D721Med (cell line): ENCODE data around the gene TTLL9.

Source experiments
- DNase-seq: peaks from one replicate; pipeline ENCODE4 v3.0.0; 2011; ENCODE audit warnings: low spot score; ENCODE audit not compliant: insufficient read length
- FAIRE-seq: peaks from 2 replicates; lab custom pipeline; 2011; peaks lifted over from hg19 to GRCh38; lab: Jason Lieb, UNC
- CTCF ChIP-seq: IDR thresholded peaks from 2 replicates; pipeline ENCODE4 v1.5.1; 2012; ENCODE audit warnings: mild to moderate bottlenecking, control low read depth; ENCODE audit not compliant: insufficient read depth; ENCODE audit errors: missing control alignments

Gene TTLL9

GRCh38 chr20:31833130-31833930, 37.1 kb upstream of the TTLL9 start:
- FAIRE-seq, result no peak
- peak; percentile 67 for TF ChIP-seq CTCF
- DNase-seq, result peak; percentile 87

DNA sequence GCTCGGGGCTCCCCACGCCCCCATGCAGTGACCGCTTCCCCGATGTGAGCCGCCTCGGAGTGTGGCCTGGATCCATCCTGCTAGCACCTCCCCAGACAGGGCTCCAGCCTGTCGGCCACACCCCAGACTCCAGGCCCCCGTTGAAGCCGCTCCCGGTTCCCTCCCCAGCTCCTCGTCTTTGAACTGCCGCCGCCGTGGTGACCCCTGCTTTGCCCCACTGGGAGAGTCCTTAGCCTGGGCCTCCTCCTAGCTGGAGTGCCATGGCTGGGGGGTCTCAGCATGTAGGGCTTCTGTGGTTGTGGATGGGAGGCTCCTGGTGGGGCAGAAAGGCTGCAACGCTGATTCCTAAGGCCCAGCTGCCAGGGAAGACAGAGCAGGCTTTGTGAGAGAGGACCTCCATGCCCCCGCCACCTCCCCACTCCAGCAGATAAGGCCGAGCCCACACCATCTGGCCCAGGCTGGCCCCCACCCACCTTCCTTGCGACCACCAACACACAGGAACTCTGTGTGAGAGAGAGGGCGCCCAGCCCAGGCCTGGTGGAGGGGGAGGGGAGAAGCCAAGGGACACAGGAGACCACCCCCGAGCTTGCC, 36.4 kb upstream of the TTLL9 start:
- DNase-seq (no peak), FAIRE-seq (no peak)
- TF ChIP-seq CTCF, result no peak

GRCh38 chr20:31835554-31835953, 34.9 kb upstream of the TTLL9 start:
- DNase-seq, result no peak
- FAIRE-seq, result no peak
- no peak for TF ChIP-seq CTCF

DNA sequence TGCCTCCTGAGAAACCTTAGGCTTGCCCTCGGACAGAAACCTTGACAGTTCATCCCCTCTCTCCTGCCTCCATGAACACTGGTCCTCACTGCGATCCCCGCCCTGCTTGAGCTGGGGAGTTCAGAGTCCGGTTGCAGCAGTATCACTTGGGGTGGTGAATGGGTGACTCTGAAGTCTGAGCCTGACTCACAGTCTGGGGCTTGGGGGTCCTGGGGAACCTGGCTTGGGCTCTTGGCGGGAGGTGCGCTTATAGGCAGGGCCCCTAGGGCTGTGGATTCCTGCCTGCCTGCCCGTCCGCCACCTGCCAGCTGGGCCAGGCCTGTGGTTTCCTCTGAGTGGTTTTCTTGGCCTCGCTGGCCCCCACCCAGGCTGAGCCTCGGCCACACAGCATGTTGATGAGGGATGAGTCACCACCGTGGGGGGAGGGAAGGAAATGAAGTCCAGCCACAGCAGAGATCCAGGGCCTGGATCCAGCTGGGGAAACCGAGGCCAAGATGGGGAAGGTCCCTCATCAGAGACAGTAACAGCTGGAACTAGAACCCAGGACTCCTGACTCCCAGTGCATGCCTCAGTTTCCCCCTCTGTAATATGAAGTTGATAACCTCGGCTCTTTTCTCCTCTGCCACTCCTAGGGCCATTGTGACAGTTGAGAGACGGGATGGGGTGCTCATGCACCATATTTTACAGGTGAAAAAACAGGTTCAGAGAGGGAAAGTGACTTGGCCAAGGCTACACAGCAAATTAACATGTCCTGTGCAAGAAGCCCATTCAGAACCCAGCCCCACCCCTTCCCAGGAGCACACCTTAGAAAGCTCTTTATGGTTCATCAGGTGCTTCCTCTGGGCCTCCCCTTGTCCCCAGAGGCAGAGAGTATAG, 34.2 kb upstream of the TTLL9 start:
- no peak for DNase-seq
- TF ChIP-seq CTCF, result no peak
- FAIRE-seq, result no peak

DNA sequence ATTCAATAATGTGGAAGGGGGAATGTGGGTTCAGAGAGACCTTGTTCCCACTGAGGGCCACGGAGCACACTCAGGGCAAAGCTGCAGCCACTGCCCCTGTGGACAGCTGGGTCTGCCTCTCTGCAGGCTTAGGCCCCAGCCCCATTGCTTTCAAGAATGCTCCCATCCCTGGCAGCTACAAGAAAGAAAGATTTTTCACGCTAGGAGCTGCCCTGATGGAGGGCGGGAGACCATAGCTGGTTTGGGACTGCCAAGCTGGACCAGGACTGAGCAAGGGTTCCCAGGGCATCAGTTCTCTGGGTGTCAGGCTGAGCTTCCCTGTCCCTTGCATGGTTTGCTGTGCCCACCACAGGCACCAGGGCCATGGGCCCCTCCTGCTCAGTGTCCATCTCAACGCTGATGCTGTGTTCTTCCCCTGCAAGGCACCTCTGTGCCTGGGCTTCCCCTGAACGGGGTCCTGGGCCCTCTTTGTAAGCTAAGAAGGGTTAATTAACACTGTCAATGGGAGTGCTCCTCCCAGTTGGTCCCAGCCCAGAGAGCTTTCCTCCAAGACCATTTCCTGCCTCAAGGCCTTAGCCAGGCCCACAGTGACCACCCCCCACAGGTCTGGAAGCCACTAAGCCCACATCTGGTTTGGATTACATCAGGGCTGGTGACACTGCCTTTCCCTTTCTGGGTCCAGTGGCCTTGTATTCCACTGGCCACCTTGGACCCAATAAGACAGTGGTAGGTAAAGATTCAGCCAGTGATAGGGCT, 33.4 kb upstream of the TTLL9 start:
- FAIRE-seq (no peak), DNase-seq (no peak)
- TF ChIP-seq CTCF, result no peak

DNA sequence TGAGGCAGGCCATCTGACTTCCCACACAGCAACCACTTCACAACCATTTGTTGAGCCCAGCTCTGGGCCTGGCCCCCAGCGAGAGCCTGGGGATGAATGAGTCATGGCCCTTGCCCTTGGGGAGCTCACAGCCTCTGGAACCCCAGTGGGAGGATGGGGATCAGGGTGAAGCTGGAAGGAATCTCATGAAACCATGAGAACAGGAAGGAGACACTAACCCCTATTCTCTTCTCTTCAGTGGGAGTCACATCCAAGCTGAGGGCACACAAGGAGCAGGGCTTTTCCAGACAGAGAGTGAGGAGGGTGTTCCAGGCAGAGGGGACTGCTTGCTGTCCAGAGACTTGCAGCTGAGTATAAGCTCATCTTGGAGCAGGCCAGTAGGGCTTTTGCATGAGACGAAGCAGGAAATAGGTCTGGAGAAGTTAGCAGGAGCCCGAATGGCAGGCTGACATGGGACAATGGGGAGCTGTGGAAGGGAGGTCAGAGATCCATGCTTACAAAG, 32.5 kb upstream of the TTLL9 start:
- no peak for DNase-seq
- no peak for TF ChIP-seq CTCF
- FAIRE-seq, result no peak
